ENCODE results near the gene KCNIP4.

- no peak for TF ChIP-seq PKNOX1 (IDR thresholded peaks at IDR 0.05)
- TF ChIP-seq TARDBP (IDR thresholded peaks at IDR 0.05), result no peak
- no peak for TF ChIP-seq SUZ12 (IDR thresholded peaks at IDR 0.05)
- no peak for TF ChIP-seq ZNF384 (IDR thresholded peaks at IDR 0.05)
- no peak for TF ChIP-seq SP1 (IDR thresholded peaks at IDR 0.05)
- no peak for TF ChIP-seq FOXM1 (IDR thresholded peaks at IDR 0.05; ENCODE audit: borderline replicate concordance)
- TF ChIP-seq BHLHE40 (IDR thresholded peaks at IDR 0.05; ENCODE audit: borderline replicate concordance), result no peak
- no peak for TF ChIP-seq HDGF (IDR thresholded peaks at IDR 0.05; ENCODE audit: borderline replicate concordance)
Measured at GRCh38 chr4:20698382-20698781, 1250.2 kb downstream of the KCNIP4 start.

Measured in HEK293T (cell line).